Type B pancreatic cell (in vitro differentiated cells): ENCODE results near the gene SRPK2. TPM values are rescaled to one million over a fixed set of nuclear protein-coding genes. Genes with fewer than 3 reads are reported as not detected.
"Not testable (repeated sequence)": the region's sequence is repeated elsewhere in the genome, so short reads cannot be mapped to it uniquely, and the experiment has no call there.

Source experiments
- DNase-seq: peaks from one replicate; pipeline ENCODE4 v3.0.0; 2021; ENCODE audit warnings: mixed read lengths; ENCODE audit not compliant: unreplicated experiment; ENCODE audit errors: extremely low spot score
- H3K27ac Mint-ChIP-seq: 2 replicates; pipeline ENCODE4 v1.8.0; 2021; ENCODE audit warnings: mild to moderate bottlenecking, mixed read lengths
- H3K27me3 Mint-ChIP-seq: 2 replicates; pipeline ENCODE4 v1.8.0; 2021; ENCODE audit warnings: mixed read lengths
- H3K36me3 Mint-ChIP-seq: 2 replicates; pipeline ENCODE4 v1.8.0; 2021; ENCODE audit warnings: mixed read lengths
- H3K4me1 Mint-ChIP-seq: one replicate; pipeline ENCODE4 v1.8.0; 2021; ENCODE audit warnings: mixed read lengths; ENCODE audit not compliant: unreplicated experiment
- H3K4me3 Mint-ChIP-seq: 2 replicates; pipeline ENCODE4 v1.8.0; 2021; ENCODE audit warnings: mild to moderate bottlenecking, mixed read lengths
- H3K9me3 Mint-ChIP-seq: 2 replicates; pipeline ENCODE4 v1.8.0; 2021; ENCODE audit warnings: mixed read lengths
- CTCF ChIP-seq: fragments of 200-600 bp; sonication (generic); conservative IDR thresholded peaks from 2 replicates; pipeline ENCODE4 v1.5.0; 2021; ENCODE audit warnings: antibody characterized with exemption, mild to moderate bottlenecking
- long read RNA-seq: library from polyadenylated mRNA; unstranded; transcript quantifications from one replicate; pipeline ENCODE4 v2.0.0, GENCODE V29; 2020
- total RNA-seq: library from RNA; stranded (reverse); gene quantifications from 2 replicates; pipeline ENCODE4 v1.2.1, GENCODE V29; 2021; ENCODE audit warnings: low replicate concordance

Gene SRPK2
- total RNA-seq = 30.4 and 36.0 TPM in 2 replicates
- long read RNA-seq, partial matches to known transcripts = 13 of 20 reads
- long read RNA-seq, other reads (novel, unspliced or antisense) = 6 of 20 reads

GRCh38 chr7:105388356-105389087 is at the start of gene SRPK2:
SRPK2 (minus strand) TSS chr7:105388921.
- Mint-ChIP-seq H3K36me3 (peaks cover 5% of the 10 kb centered on the region), H3K4me3 (peak within 1 kb of the TSS; percentile 94), H3K4me1 (peaks cover 6% of the 10 kb centered on the region), H3K9me3 (no peaks in the 10 kb centered on the region), H3K27me3 (peaks cover 3% of the 10 kb centered on the region), H3K27ac (peak within 1 kb of the TSS; percentile 79)
- TF ChIP-seq CTCF = no peak
- peak; percentile 86 for DNase-seq

- no peaks in the 10 kb centered on the region for H3K27me3 Mint-ChIP-seq
- no peak for DNase-seq
- H3K4me1 Mint-ChIP-seq = peaks cover 4% of the 10 kb centered on the region
- no peaks in the 10 kb centered on the region for H3K36me3 Mint-ChIP-seq
- H3K27ac Mint-ChIP-seq = no peak overlapping the region
- TF ChIP-seq CTCF = no peak
- H3K9me3 Mint-ChIP-seq = no peaks in the 10 kb centered on the region
- H3K4me3 Mint-ChIP-seq = no peak overlapping the region
These were observed 49.5 kb upstream of the SRPK2 start for GRCh38 chr7:105438254-105438653.

GRCh38 chr7:105437356-105437755 is 48.6 kb upstream of the SRPK2 start:
- H3K27ac Mint-ChIP-seq, H3K4me3 Mint-ChIP-seq, H3K9me3 Mint-ChIP-seq: not testable (repeated sequence)

GRCh38 chr7:105429746-105430612 is 41.3 kb upstream of the SRPK2 start:
- TF ChIP-seq CTCF = peak; percentile 57
- no peak overlapping the region for H3K27ac Mint-ChIP-seq
- peaks cover 7% of the 10 kb centered on the region for H3K4me1 Mint-ChIP-seq
- DNase-seq = peak; percentile 47
- peaks cover 11% of the 10 kb centered on the region for H3K27me3 Mint-ChIP-seq
- no peaks in the 10 kb centered on the region for H3K9me3 Mint-ChIP-seq
- no peaks in the 10 kb centered on the region for H3K36me3 Mint-ChIP-seq
- H3K4me3 Mint-ChIP-seq = no peak overlapping the region

More at GRCh38 chr7:105437356-105437755, 48.6 kb upstream of the SRPK2 start:
- not testable (repeated sequence) for H3K36me3 Mint-ChIP-seq, H3K4me1 Mint-ChIP-seq, H3K27me3 Mint-ChIP-seq, DNase-seq

- no peak for DNase-seq
- TF ChIP-seq CTCF = no peak
- H3K27me3 Mint-ChIP-seq = peaks cover 15% of the 10 kb centered on the region
- H3K4me3 Mint-ChIP-seq = no peak overlapping the region
- no peaks in the 10 kb centered on the region for H3K36me3 Mint-ChIP-seq
- peaks cover 7% of the 10 kb centered on the region for H3K4me1 Mint-ChIP-seq
- no peak overlapping the region for H3K27ac Mint-ChIP-seq
- no peaks in the 10 kb centered on the region for H3K9me3 Mint-ChIP-seq
These were observed 38.0 kb upstream of the SRPK2 start for GRCh38 chr7:105426606-105427146.
